OCI-LY7 (cell line): ENCODE data around the gene ATAD3A. TPM values are rescaled to one million over a fixed set of nuclear protein-coding genes. Genes with fewer than 3 reads are reported as not detected.
"Not testable (repeated sequence)": the region's sequence is repeated elsewhere in the genome, so short reads cannot be mapped to it uniquely, and the experiment has no call there.

Experiments used
- BruUV-seq: library from RNA; stranded (reverse); fragments of 400-500 nt; replicated peaks from 2 replicates; lab custom pipeline; 2021; lab: Mats Ljungman, UMichigan
- CTCF ChIA-PET: fragments of 300-600 bp; sonication (Branson Sonifier 250); formaldehyde crosslinking; loops from one replicate; lab custom pipeline; 2022; ENCODE audit warnings: antibody characterized with exemption; ENCODE audit not compliant: unreplicated experiment; lab: Charles Lee
- POLR2A ChIA-PET: fragments of 300-600 bp; sonication (Branson Sonifier 250); formaldehyde crosslinking; loops from one replicate; lab custom pipeline; 2022; ENCODE audit warnings: antibody characterized with exemption; lab: Charles Lee
- DNase-seq: peaks from one replicate; pipeline ENCODE4 v3.0.0-alpha.2; 2015; ENCODE audit warnings: low spot score
- H2AFZ ChIP-seq: fragments of 200-600 bp; sonication (generic), shearing (Covaris generic); 2 replicates; pipeline ENCODE4 v1.6.1; 2014; ENCODE audit warnings: mild to moderate bottlenecking, antibody characterized with exemption, low read length, moderate library complexity
- H3K27ac ChIP-seq: fragments of 200-600 bp; sonication (generic); 2 replicates; pipeline ENCODE4 v1.5.1; 2014; ENCODE audit warnings: mixed run types, low read depth, mild to moderate bottlenecking, moderate library complexity, low read length, inconsistent platforms; ENCODE audit not compliant: poor library complexity, severe bottlenecking
- H3K36me3 ChIP-seq: fragments of 200-600 bp; sonication (generic); 2 replicates; pipeline ENCODE4 v1.6.1; 2014; ENCODE audit warnings: mild to moderate bottlenecking, antibody characterized with exemption, low read length, moderate library complexity, mixed read lengths; ENCODE audit not compliant: insufficient read depth
- H3K4me1 ChIP-seq: fragments of 200-600 bp; sonication (generic); 2 replicates; pipeline ENCODE4 v1.5.1; 2014; ENCODE audit warnings: mild to moderate bottlenecking, low read length; ENCODE audit not compliant: insufficient read depth, poor library complexity, severe bottlenecking
- H3K4me2 ChIP-seq: fragments of 200-600 bp; sonication (generic); 2 replicates; pipeline ENCODE4 v1.6.1; 2014; ENCODE audit warnings: mild to moderate bottlenecking, low read length
- H3K4me3 ChIP-seq: fragments of 200-600 bp; sonication (generic); 2 replicates; pipeline ENCODE4 v1.5.1; 2014; ENCODE audit warnings: mild to moderate bottlenecking, low read depth, low read length; ENCODE audit not compliant: poor library complexity, severe bottlenecking
- H3K79me2 ChIP-seq: fragments of 200-600 bp; sonication (generic); 2 replicates; pipeline ENCODE4 v1.6.1; 2016; ENCODE audit warnings: low read depth, mild to moderate bottlenecking, low read length, moderate library complexity, mixed read lengths; ENCODE audit not compliant: insufficient read depth
- H3K9me2 ChIP-seq: fragments of 200-600 bp; sonication (generic); 2 replicates; pipeline ENCODE4 v1.6.1; 2016; ENCODE audit warnings: mild to moderate bottlenecking, low read length, mixed read lengths; ENCODE audit not compliant: insufficient read depth
- H3K9me3 ChIP-seq: fragments of 200-600 bp; sonication (generic); 2 replicates; pipeline ENCODE4 v1.6.1; 2014; ENCODE audit warnings: mild to moderate bottlenecking, mixed run types, low read length, mixed read lengths
- H4K20me1 ChIP-seq: fragments of 200-600 bp; sonication (generic); 2 replicates; pipeline ENCODE4 v1.6.1; 2014; ENCODE audit warnings: mild to moderate bottlenecking, antibody characterized with exemption, low read length, moderate library complexity, mixed read lengths; ENCODE audit not compliant: insufficient read depth
- EZH2phosphoT487 ChIP-seq: fragments of 200-600 bp; sonication (generic); IDR thresholded peaks from 2 replicates; pipeline ENCODE4 v1.6.1; 2018; ENCODE audit warnings: low read depth, borderline replicate concordance, mild to moderate bottlenecking, mixed run types, antibody characterized with exemption, low read length, moderate library complexity, mixed read lengths
- intact Hi-C: fragments of 100-400 bp; cut with micrococcal nuclease; formaldehyde crosslinking; loops from one replicate; pipeline ENCODE4 v1.10.0; 2022; ENCODE audit not compliant: unreplicated experiment
- total RNA-seq, 2 experiments: library from RNA; depleted of rRNA in 1 of 2; stranded (reverse); fragments of >200 nt in 1 of 2; shearing (Covaris generic) in 1 of 2; gene quantifications; 2 replicates each; pipeline ENCODE4 v1.2.3, GENCODE V29; 2014 to 2022
- TF ChIP-seq, protein P1 (sequence below): fragments of 200-600 bp; sonication (generic); conservative IDR thresholded peaks from 2 replicates; pipeline ENCODE4 v1.5.1; 2014; ENCODE audit warnings: mild to moderate bottlenecking, antibody characterized with exemption, low read length, moderate library complexity, mixed read lengths

ATAD3A gene
- total RNA-seq, 2 experiments from 2014 or later: 81.9 to 88.6 TPM

DNA sequence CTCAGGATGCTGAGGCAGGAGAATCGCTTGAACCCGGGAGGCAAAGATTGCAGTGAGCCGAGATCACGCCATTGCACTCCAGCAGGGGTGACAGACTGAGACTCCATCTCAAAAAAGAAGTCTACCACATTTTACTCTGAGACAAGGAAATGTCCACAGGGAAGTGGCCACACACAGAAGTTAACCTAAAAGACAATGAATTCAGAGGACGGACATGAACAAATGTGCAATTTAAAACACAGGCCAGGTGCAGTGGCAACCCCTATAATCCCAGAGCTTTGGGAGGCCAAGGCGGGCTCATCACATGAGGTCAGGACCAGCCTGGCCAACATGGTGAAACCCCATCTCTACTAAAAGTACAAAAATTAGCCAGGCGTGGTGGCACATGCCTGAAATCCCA is 45.7 kb downstream of the ATAD3A start:
- BruUV-seq, H3K79me2 ChIP-seq, H3K9me2 ChIP-seq, CTCF ChIA-PET, H2AFZ ChIP-seq, H3K9me3 ChIP-seq, intact Hi-C loops, H4K20me1 ChIP-seq: not testable (repeated sequence)
- DNase-seq: peak; percentile 24
- POLR2A ChIA-PET: interaction anchor here (0.6 to 1.6 kb wide), 3 partner anchors 13 to 56 kb away, joined by 3 to 6 read pairs (median 4); no protein-coding TSS in a partner anchor
- Histone ChIP-seq H3K4me3 (peak overlapping the region; percentile 17), H3K36me3 (peaks cover 42% of the 10 kb centered on the region), H3K27ac (peak overlapping the region; percentile 72), H3K4me2 (peak overlapping the region; percentile 57), H3K4me1 (peaks cover 38% of the 10 kb centered on the region)

DNA sequence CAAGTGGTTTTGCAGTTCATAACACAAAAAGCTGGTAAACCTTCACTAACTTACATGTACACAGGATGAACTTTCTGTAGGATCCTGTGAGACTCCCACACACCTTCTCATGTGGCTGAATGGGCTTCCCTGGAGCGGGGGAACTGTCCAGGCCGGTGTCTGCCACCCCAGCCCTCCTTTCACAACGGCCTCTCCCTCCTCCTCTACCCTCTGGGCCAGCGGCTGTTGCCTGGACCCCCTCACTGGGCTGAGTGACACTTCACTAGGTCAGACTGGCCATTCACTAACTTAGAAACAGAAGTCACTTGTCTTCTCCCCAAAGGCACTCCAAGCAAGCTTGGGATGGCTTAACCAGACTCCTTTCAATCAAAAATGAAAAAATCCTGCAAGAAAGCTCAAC is 46.6 kb downstream of the ATAD3A start:
- DNase-seq: no peak
- H3K79me2 ChIP-seq: no peaks in the 10 kb centered on the region; the same call in 1 of the 2 replicates
- no peak overlapping the region for H3K4me3 ChIP-seq
- ChIA-PET POLR2A (no interaction called here), CTCF (no interaction called here)
- TF ChIP-seq, protein P1, sequence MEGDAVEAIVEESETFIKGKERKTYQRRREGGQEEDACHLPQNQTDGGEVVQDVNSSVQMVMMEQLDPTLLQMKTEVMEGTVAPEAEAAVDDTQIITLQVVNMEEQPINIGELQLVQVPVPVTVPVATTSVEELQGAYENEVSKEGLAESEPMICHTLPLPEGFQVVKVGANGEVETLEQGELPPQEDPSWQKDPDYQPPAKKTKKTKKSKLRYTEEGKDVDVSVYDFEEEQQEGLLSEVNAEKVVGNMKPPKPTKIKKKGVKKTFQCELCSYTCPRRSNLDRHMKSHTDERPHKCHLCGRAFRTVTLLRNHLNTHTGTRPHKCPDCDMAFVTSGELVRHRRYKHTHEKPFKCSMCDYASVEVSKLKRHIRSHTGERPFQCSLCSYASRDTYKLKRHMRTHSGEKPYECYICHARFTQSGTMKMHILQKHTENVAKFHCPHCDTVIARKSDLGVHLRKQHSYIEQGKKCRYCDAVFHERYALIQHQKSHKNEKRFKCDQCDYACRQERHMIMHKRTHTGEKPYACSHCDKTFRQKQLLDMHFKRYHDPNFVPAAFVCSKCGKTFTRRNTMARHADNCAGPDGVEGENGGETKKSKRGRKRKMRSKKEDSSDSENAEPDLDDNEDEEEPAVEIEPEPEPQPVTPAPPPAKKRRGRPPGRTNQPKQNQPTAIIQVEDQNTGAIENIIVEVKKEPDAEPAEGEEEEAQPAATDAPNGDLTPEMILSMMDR: no peak
- TF ChIP-seq EZH2phosphoT487: no peak
- peaks cover 51% of the 10 kb centered on the region for H3K36me3 ChIP-seq
- H2AFZ ChIP-seq: no peak overlapping the region
- H4K20me1 ChIP-seq: no peaks in the 10 kb centered on the region
- BruUV-seq: no TSS peak
- H3K9me2 ChIP-seq: no peaks in the 10 kb centered on the region
- no peaks in the 10 kb centered on the region for H3K9me3 ChIP-seq
- H3K4me2 ChIP-seq: peak overlapping the region; percentile 57
- H3K4me1 ChIP-seq: peaks cover 38% of the 10 kb centered on the region
- intact Hi-C loops: no loop called here
- H3K27ac ChIP-seq: peak overlapping the region; percentile 72

DNA sequence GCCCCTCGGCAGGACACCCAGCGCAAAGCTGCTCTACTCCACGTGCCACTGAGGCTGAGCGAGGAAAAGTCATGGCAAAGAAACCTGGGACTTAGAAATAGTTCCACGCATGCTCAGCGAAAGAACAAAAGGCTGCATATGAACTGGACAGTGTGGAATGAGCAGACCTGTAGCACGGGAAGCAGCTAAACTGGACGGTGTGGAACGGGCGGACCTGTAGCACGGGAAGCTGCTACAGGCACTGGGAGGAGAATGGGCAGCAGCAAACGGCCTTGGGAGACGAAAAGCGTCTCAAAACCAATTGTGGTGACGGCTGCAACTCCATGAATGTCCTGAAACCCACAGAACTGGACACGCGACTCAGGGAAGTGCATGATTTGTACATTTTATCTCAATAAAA is 47.1 kb downstream of the ATAD3A start:
- H3K9me3 ChIP-seq: no peaks in the 10 kb centered on the region
- no peaks in the 10 kb centered on the region for H4K20me1 ChIP-seq
- POLR2A ChIA-PET: no interaction called here
- TF ChIP-seq, protein P1: no peak
- no peak for TF ChIP-seq EZH2phosphoT487
- no peaks in the 10 kb centered on the region for H3K9me2 ChIP-seq
- no TSS peak for BruUV-seq
- peaks cover 56% of the 10 kb centered on the region for H3K36me3 ChIP-seq
- CTCF ChIA-PET: no interaction called here
- H3K27ac ChIP-seq: peak overlapping the region; percentile 72
- H3K4me2 ChIP-seq: no peak overlapping the region
- peaks cover 38% of the 10 kb centered on the region for H3K4me1 ChIP-seq
- intact Hi-C loops: no loop called here
- H2AFZ ChIP-seq: no peak overlapping the region
- no peak for DNase-seq
- H3K4me3 ChIP-seq: no peak overlapping the region
- peaks cover 5% of the 10 kb centered on the region; the same call in 1 of the 2 replicates for H3K79me2 ChIP-seq
